H1 (cell line): ENCODE data around the gene LYPD1. TPM values are rescaled to one million over a fixed set of nuclear protein-coding genes. Genes with fewer than 3 reads are reported as not detected.

Source experiments
- BCL11A ChIP-seq, 2 experiments: IDR thresholded peaks; one replicate each; pipeline ENCODE4 v1.6.1; 2011; ENCODE audit warnings: low read depth in 2 of 2, low read length in 2 of 2, mild to moderate bottlenecking in 2 of 2
- CREB1 ChIP-seq: IDR thresholded peaks from 2 replicates; pipeline ENCODE4 v1.6.1; 2012; ENCODE audit warnings: inconsistent platforms
- EZH2 ChIP-seq: fragments of 200-600 bp; sonication (generic); IDR thresholded peaks from 2 replicates; pipeline ENCODE4 v1.7.1; 2012; ENCODE audit warnings: low read depth, mild to moderate bottlenecking, moderate library complexity, low read length, inconsistent platforms; ENCODE audit not compliant: severe bottlenecking
- NANOG ChIP-seq: IDR thresholded peaks from 2 replicates; pipeline ENCODE4 v1.6.1; 2011; ENCODE audit warnings: low read length, low read depth, mild to moderate bottlenecking, inconsistent platforms; ENCODE audit not compliant: insufficient read depth, poor library complexity, severe bottlenecking
- SAP30 ChIP-seq: fragments of 300-600 bp; sonication (generic); IDR thresholded peaks from 2 replicates; pipeline ENCODE4 v1.7.1; 2012; ENCODE audit warnings: low read length, moderate library complexity, mild to moderate bottlenecking, inconsistent platforms; ENCODE audit not compliant: insufficient read depth, insufficient replicate concordance
- SIX5 ChIP-seq: IDR thresholded peaks from 2 replicates; pipeline ENCODE4 v1.6.1; 2011; ENCODE audit warnings: mild to moderate bottlenecking, low read depth, low read length
- SRF ChIP-seq: IDR thresholded peaks from 2 replicates; pipeline ENCODE4 v1.6.1; 2011; ENCODE audit warnings: mild to moderate bottlenecking, low read depth, low read length, moderate library complexity
- TBP ChIP-seq: IDR thresholded peaks from 2 replicates; pipeline ENCODE4 v1.6.1; 2011; ENCODE audit warnings: low read depth, low read length, improper control_type of control experiment
- TCF12 ChIP-seq: IDR thresholded peaks from 2 replicates; pipeline ENCODE4 v1.6.1; 2011; ENCODE audit warnings: low read depth, mild to moderate bottlenecking, low read length
- ZNF274 ChIP-seq: IDR thresholded peaks from 2 replicates; pipeline ENCODE4 v1.7.0; 2012; ENCODE audit warnings: low read length, borderline replicate concordance; ENCODE audit errors: extremely low read depth
- polyA plus RNA-seq, 7 experiments: library from polyadenylated mRNA; depleted of rRNA in 3 of 7; stranded (reverse) in 5 of 7; unstranded in 2 of 7; fragments of >200 nt in 5 of 7; fragments of 200-250 nt in 2 of 7; gene quantifications; 1 replicate in 5 of 7; 2 replicates in 1 of 7; 4 replicates in 1 of 7; pipeline versions ENCODE4 v1.2.1 to v1.2.3, GENCODE V29; 2011 to 2013; ENCODE audit warnings: missing spikeins in 2 of 7, mixed read lengths in 2 of 7
- total RNA-seq: library from RNA; stranded (reverse); fragmentation: NEBNext Ultra II Directional; extraction: Animal tissue kit (Norgen Biotek cat#: 25700); gene quantifications from 2 replicates; pipeline ENCODE4 v1.2.1, GENCODE V29; 2021

LYPD1 gene
- total and polyA plus RNA-seq, 2 of the 8 experiments (the other 6 are each of a cell fraction or from before 2014, with no cell fraction given) = 1.9 to 2.7 TPM

GRCh38 chr2:132656266-132656975 is 13.6 kb downstream of the LYPD1 start (continued):
- TF ChIP-seq SAP30 (no peak), CREB1 (no peak), EZH2 (no peak), BCL11A (IDR thresholded peaks at IDR 0.05; ENCODE audit: low read depth in 2 of 2, low read length in 2 of 2) (no peak), TCF12 (no peak), SRF (no peak), SIX5 (no peak), ZNF274 (no peak), NANOG (no peak), TBP (no peak)
